ENCODE measurements around the gene MORN4.

DNA sequence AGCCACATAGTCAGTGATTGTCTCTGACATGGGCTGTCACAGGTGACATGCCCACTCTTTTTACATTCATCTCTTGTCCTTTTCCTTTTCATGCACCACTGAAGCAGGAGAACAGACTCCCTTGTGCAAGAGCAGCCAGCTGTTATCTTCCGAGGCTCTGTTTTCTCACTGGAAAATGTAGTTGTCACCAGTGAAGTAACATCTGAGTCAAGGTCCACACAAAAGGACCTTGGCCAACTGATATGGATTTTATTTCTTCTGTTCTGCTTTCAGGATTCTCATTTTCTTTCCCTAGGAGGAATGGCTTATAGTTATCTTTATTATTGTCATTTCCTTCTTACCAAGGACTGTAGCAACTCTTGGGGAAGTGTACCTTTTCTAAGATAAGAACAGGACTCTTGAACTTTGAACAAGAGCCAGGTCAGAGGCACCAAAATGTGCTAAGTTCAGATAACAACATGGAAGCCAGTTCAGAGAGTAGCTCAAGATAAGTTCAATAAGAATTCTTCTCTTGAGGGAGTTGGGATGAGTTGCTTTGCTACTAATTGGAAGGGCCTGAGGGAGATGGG is 31.1 kb upstream of the MORN4 start:
- TF ChIP-seq POLR2A (IDR thresholded peaks at IDR 0.05; ENCODE audit: low read depth, low read length) (no peak), POLR2AphosphoS5 (IDR thresholded peaks at IDR 0.05; ENCODE audit: low read depth, low read length) (no peak), TAF1 (IDR thresholded peaks at IDR 0.05; ENCODE audit: low read depth, low read length) (no peak), PAX5 (IDR thresholded peaks at IDR 0.05; ENCODE audit: insufficient read depth, low read length, severe bottlenecking) (no peak)
